ENCODE measurements around the gene AIP.
A peak's percentile ranks its signal among the peaks of the same experiment; 100 is the strongest.
"Not testable (repeated sequence)": the region's sequence is repeated elsewhere in the genome, so short reads cannot be mapped to it uniquely, and the experiment has no call there.

The AIP gene

GRCh38 chr11:67485873-67486361 lies 3.1 kb downstream of the AIP start:
- not testable (repeated sequence) for H3K9me3 ChIP-seq (ENCODE audit: control insufficient read depth in 2 of 2, low read length in 2 of 2); H3K9ac ChIP-seq (ENCODE audit: low read depth in 1 of 2, low read length in 2 of 2); H3K4me3 ChIP-seq (ENCODE audit: low read length in 2 of 2); H3K27me3 ChIP-seq (ENCODE audit: control insufficient read depth in 2 of 2, insufficient read depth in 2 of 2, low read length in 2 of 2)
- Histone ChIP-seq H3K4me1 (ENCODE audit: control insufficient read depth in 2 of 2, insufficient read depth in 2 of 2, low read length in 2 of 2) (peaks cover 27 to 34% of the 10 kb centered on the region in 2 donors), H3K36me3 (ENCODE audit: control insufficient read depth in 2 of 2, insufficient read depth in 2 of 2, low read length in 2 of 2) (peaks cover 2 to 31% of the 10 kb centered on the region in 2 donors), H3K27ac (ENCODE audit: low read depth in 2 of 2, low read length in 2 of 2) (peak overlapping the region in 1 of 2 donors; percentile 48)

DNA sequence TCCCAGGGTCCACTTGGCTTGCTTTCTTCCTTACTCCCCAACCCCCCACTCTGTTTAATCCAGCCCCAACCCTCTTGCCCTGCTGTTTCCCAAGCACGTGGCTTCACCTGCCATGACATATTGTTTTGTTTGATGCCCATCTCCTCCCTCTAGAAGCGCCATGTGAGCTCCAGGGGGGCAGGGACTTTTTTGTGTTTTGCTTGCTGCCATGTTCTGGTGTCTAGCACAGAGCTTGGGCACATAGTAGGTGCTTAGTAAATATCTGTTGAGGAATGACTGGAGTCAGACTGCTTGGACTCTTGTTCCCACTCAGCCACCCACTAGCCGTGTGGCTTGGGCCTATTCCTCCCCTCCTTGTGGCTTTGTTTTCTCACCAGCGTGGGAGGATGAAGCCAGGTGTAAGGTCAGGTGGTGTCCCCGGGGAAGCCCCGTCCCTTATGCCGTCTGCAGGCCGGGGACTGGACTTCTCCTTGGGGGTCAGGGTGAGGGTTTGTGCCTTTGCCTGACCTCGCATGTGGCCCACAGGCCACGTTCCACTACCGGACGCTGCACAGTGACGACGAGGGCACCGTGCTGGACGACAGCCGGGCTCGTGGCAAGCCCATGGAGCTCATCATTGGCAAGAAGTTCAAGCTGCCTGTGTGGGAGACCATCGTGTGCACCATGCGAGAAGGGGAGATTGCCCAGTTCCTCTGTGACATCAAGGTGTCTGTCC lies 3.8 kb downstream of the AIP start:
- Histone ChIP-seq H3K4me1 (ENCODE audit: control insufficient read depth in 2 of 2, insufficient read depth in 2 of 2, low read length in 2 of 2) (peaks cover 27 to 34% of the 10 kb centered on the region in 2 donors), H3K27me3 (ENCODE audit: control insufficient read depth in 2 of 2, insufficient read depth in 2 of 2, low read length in 2 of 2) (no peaks in the 10 kb centered on the region), H3K4me3 (ENCODE audit: low read length in 2 of 2) (no peak overlapping the region), H3K36me3 (ENCODE audit: control insufficient read depth in 2 of 2, insufficient read depth in 2 of 2, low read length in 2 of 2) (peaks cover 9 to 37% of the 10 kb centered on the region in 2 donors), H3K27ac (ENCODE audit: low read depth in 2 of 2, low read length in 2 of 2) (peak overlapping the region in 1 of 2 donors; percentile 48), H3K9me3 (ENCODE audit: control insufficient read depth in 2 of 2, low read length in 2 of 2) (no peaks in the 10 kb centered on the region), H3K9ac (ENCODE audit: low read depth in 1 of 2, low read length in 2 of 2) (no peak overlapping the region)

DNA sequence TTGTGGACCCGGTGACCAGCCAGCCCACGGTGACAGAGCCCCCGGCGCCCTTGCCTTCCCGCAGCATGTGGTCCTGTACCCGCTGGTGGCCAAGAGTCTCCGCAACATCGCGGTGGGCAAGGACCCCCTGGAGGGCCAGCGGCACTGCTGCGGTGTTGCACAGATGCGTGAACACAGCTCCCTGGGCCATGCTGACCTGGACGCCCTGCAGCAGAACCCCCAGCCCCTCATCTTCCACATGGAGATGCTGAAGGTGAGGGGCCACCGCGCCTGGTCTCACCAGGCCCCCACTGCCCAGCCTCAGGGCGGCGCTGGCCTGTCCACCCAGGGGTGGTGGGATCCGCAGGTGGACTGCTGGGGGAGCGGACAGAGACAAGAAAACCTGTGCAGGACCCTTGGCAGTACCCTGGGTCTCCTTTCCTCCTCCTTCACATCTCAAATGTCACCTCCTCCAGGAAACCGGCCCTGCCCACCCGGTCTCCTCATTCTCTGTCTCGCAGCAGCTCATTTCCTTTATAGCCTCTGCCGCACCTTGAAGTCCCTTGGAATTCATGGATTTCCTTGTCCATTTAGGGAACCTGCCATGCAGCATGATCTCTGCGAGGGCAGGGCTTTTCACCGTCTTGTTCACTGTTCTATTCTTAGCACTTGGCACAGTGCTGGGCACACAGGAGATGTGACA lies 6.5 kb downstream of the AIP start:
- Histone ChIP-seq H3K4me1 (ENCODE audit: control insufficient read depth in 2 of 2, insufficient read depth in 2 of 2, low read length in 2 of 2) (peaks cover 17 to 20% of the 10 kb centered on the region in 2 donors), H3K9me3 (ENCODE audit: control insufficient read depth in 2 of 2, low read length in 2 of 2) (no peaks in the 10 kb centered on the region), H3K36me3 (ENCODE audit: control insufficient read depth in 2 of 2, insufficient read depth in 2 of 2, low read length in 2 of 2) (peaks cover 24 to 51% of the 10 kb centered on the region in 2 donors), H3K4me3 (ENCODE audit: low read length in 2 of 2) (no peak overlapping the region), H3K9ac (ENCODE audit: low read depth in 1 of 2, low read length in 2 of 2) (no peak overlapping the region), H3K27ac (ENCODE audit: low read depth in 2 of 2, low read length in 2 of 2) (peak overlapping the region; percentile 55 to 68), H3K27me3 (ENCODE audit: control insufficient read depth in 2 of 2, insufficient read depth in 2 of 2, low read length in 2 of 2) (no peaks in the 10 kb centered on the region)

DNA sequence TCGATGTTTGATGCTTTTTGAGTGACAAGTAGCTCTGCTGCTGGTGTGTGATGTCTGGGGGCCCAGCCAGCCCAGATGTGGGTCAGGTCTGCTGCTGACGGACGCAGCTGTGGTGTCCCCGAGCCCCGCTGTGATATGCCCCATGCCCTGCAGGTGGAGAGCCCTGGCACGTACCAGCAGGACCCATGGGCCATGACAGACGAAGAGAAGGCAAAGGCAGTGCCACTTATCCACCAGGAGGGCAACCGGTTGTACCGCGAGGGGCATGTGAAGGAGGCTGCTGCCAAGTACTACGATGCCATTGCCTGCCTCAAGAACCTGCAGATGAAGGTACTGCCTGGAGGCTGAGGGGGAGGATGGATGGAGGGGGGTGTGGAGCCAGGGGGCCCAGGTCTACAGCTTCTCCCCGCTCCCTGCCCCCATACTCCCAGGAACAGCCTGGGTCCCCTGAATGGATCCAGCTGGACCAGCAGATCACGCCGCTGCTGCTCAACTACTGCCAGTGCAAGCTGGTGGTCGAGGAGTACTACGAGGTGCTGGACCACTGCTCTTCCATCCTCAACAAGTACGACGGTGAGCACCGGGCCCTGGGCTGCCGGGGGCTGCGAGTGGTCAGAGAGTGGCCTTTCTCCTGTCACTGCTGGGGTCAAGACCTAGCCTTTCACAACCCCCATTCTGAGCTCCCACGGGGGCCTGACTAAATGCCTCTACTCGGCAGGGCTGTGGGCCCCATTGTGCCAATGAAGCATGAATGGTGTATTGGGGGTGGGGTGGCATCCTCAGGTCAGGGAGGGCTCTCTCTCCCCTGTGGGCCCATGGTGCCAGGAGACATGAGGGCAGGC lies 7.3 kb downstream of the AIP start:
- Histone ChIP-seq H3K4me3 (ENCODE audit: low read length in 2 of 2) (no peak overlapping the region), H3K27me3 (ENCODE audit: control insufficient read depth in 2 of 2, insufficient read depth in 2 of 2, low read length in 2 of 2) (no peaks in the 10 kb centered on the region), H3K9ac (ENCODE audit: low read depth in 1 of 2, low read length in 2 of 2) (no peak overlapping the region), H3K4me1 (ENCODE audit: control insufficient read depth in 2 of 2, insufficient read depth in 2 of 2, low read length in 2 of 2) (peaks cover 10 to 14% of the 10 kb centered on the region in 2 donors), H3K9me3 (ENCODE audit: control insufficient read depth in 2 of 2, low read length in 2 of 2) (no peaks in the 10 kb centered on the region), H3K27ac (ENCODE audit: low read depth in 2 of 2, low read length in 2 of 2) (peak overlapping the region; percentile 55 to 68), H3K36me3 (ENCODE audit: control insufficient read depth in 2 of 2, insufficient read depth in 2 of 2, low read length in 2 of 2) (peaks cover 28 to 51% of the 10 kb centered on the region in 2 donors)

DNA sequence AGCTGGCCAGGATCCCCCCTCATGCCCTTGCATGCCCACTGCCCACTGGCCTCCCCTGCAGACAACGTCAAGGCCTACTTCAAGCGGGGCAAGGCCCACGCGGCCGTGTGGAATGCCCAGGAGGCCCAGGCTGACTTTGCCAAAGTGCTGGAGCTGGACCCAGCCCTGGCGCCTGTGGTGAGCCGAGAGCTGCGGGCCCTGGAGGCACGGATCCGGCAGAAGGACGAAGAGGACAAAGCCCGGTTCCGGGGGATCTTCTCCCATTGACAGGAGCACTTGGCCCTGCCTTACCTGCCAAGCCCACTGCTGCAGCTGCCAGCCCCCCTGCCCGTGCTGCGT lies 7.9 kb downstream of the AIP start:
- no peaks in the 10 kb centered on the region for H3K9me3 ChIP-seq (ENCODE audit: control insufficient read depth in 2 of 2, low read length in 2 of 2)
- peaks cover 10 to 14% of the 10 kb centered on the region in 2 donors for H3K4me1 ChIP-seq (ENCODE audit: control insufficient read depth in 2 of 2, insufficient read depth in 2 of 2, low read length in 2 of 2)
- no peaks in the 10 kb centered on the region for H3K27me3 ChIP-seq (ENCODE audit: control insufficient read depth in 2 of 2, insufficient read depth in 2 of 2, low read length in 2 of 2)
- H3K27ac ChIP-seq (ENCODE audit: low read depth in 2 of 2, low read length in 2 of 2) = no peak overlapping the region
- H3K36me3 ChIP-seq (ENCODE audit: control insufficient read depth in 2 of 2, insufficient read depth in 2 of 2, low read length in 2 of 2) = peaks cover 34 to 56% of the 10 kb centered on the region in 2 donors
- H3K4me3 ChIP-seq (ENCODE audit: low read length in 2 of 2) = no peak overlapping the region
- no peak overlapping the region for H3K9ac ChIP-seq (ENCODE audit: low read depth in 1 of 2, low read length in 2 of 2)

- peaks cover 39 to 58% of the 10 kb centered on the region in 2 donors for H3K36me3 ChIP-seq (ENCODE audit: control insufficient read depth in 2 of 2, insufficient read depth in 2 of 2, low read length in 2 of 2)
- H3K4me1 ChIP-seq (ENCODE audit: control insufficient read depth in 2 of 2, insufficient read depth in 2 of 2, low read length in 2 of 2) = peaks cover 4 to 10% of the 10 kb centered on the region in 2 donors
- no peak overlapping the region for H3K4me3 ChIP-seq (ENCODE audit: low read length in 2 of 2)
- no peaks in the 10 kb centered on the region for H3K9me3 ChIP-seq (ENCODE audit: control insufficient read depth in 2 of 2, low read length in 2 of 2)
- no peak overlapping the region for H3K27ac ChIP-seq (ENCODE audit: low read depth in 2 of 2, low read length in 2 of 2)
- H3K9ac ChIP-seq (ENCODE audit: low read depth in 1 of 2, low read length in 2 of 2) = no peak overlapping the region
- H3K27me3 ChIP-seq (ENCODE audit: control insufficient read depth in 2 of 2, insufficient read depth in 2 of 2, low read length in 2 of 2) = no peaks in the 10 kb centered on the region
Measured at GRCh38 chr11:67491276-67492068, 8.6 kb downstream of the AIP start.

DNA sequence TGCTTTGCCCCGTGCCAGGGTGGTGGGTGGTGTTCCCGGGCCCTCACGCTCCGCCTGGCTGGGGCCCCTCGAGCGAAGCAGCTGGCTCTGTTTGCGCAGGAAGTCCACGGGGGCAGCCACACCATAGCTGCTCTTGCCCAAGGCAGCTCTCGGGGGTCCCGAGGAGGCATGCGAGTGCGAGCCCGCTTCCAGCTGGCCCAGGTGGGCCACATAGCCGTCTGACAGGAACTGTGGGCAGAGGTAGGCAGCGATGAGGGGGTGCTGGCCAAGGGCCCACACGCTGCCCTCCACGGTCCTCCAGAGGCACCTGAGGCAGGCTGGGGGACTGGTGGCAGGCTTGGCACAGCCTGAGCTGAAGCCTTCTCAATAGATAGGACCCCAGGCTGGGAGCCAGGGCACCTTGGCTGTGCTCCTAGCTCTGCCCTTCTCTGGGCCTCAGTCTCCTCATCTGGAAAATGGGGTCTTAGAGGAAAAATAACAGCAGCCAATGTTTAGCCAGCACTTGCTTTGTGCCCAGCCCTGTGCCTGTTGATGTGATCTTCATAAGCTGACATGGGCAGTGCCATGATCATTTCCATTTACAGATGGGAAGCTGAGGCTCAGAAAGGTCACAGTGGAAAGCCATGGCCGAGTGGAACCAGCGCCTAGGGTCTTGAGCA lies 9.4 kb downstream of the AIP start:
- peaks cover 41 to 59% of the 10 kb centered on the region in 2 donors for H3K36me3 ChIP-seq (ENCODE audit: control insufficient read depth in 2 of 2, insufficient read depth in 2 of 2, low read length in 2 of 2)
- no peak overlapping the region for H3K27ac ChIP-seq (ENCODE audit: low read depth in 2 of 2, low read length in 2 of 2)
- H3K4me3 ChIP-seq (ENCODE audit: low read length in 2 of 2) = no peak overlapping the region
- no peak overlapping the region for H3K9ac ChIP-seq (ENCODE audit: low read depth in 1 of 2, low read length in 2 of 2)
- peaks cover 4 to 10% of the 10 kb centered on the region in 2 donors for H3K4me1 ChIP-seq (ENCODE audit: control insufficient read depth in 2 of 2, insufficient read depth in 2 of 2, low read length in 2 of 2)
- no peaks in the 10 kb centered on the region for H3K27me3 ChIP-seq (ENCODE audit: control insufficient read depth in 2 of 2, insufficient read depth in 2 of 2, low read length in 2 of 2)
- no peaks in the 10 kb centered on the region for H3K9me3 ChIP-seq (ENCODE audit: control insufficient read depth in 2 of 2, low read length in 2 of 2)

- Histone ChIP-seq H3K4me3 (ENCODE audit: low read length in 2 of 2) (no peak overlapping the region), H3K27ac (ENCODE audit: low read depth in 2 of 2, low read length in 2 of 2) (no peak overlapping the region), H3K4me1 (ENCODE audit: control insufficient read depth in 2 of 2, insufficient read depth in 2 of 2, low read length in 2 of 2) (peaks cover 4 to 10% of the 10 kb centered on the region in 2 donors), H3K9me3 (ENCODE audit: control insufficient read depth in 2 of 2, low read length in 2 of 2) (no peaks in the 10 kb centered on the region), H3K27me3 (ENCODE audit: control insufficient read depth in 2 of 2, insufficient read depth in 2 of 2, low read length in 2 of 2) (no peaks in the 10 kb centered on the region), H3K9ac (ENCODE audit: low read depth in 1 of 2, low read length in 2 of 2) (no peak overlapping the region), H3K36me3 (ENCODE audit: control insufficient read depth in 2 of 2, insufficient read depth in 2 of 2, low read length in 2 of 2) (peaks cover 45 to 56% of the 10 kb centered on the region in 2 donors)
Measured at GRCh38 chr11:67492801-67493547, 10.1 kb downstream of the AIP start.

All from mucosa of rectum (tissue), 2 donors.